H9 (cell line): ENCODE measurements around the gene FXYD6. TPM values are rescaled to one million over a fixed set of nuclear protein-coding genes. Genes with fewer than 3 reads are reported as not detected.

Source experiments
- DNase-seq: peaks from one replicate; pipeline ENCODE4 v3.0.0-alpha.2; 2017
- H2AFZ ChIP-seq: one replicate; pipeline ENCODE4 v1.6.1; 2013; ENCODE audit warnings: mild to moderate bottlenecking, low read length, control low read depth, moderate library complexity
- H2AK5ac ChIP-seq: 2 replicates; pipeline ENCODE4 v1.6.1; 2013; ENCODE audit warnings: low read length, control low read depth, mixed read lengths; ENCODE audit not compliant: insufficient read length
- H2BK120ac ChIP-seq: one replicate; pipeline ENCODE4 v1.6.1; 2013; ENCODE audit warnings: low read depth, mild to moderate bottlenecking, low read length, control low read depth, inconsistent platforms; ENCODE audit not compliant: poor library complexity, severe bottlenecking
- H2BK12ac ChIP-seq: 2 replicates; pipeline ENCODE4 v1.6.1; 2013; ENCODE audit warnings: low read length, control low read depth, mixed read lengths, low read depth; ENCODE audit not compliant: insufficient read length
- H2BK15ac ChIP-seq: 2 replicates; pipeline ENCODE4 v1.6.1; 2013; ENCODE audit warnings: low read depth, low read length, control low read depth
- H2BK20ac ChIP-seq: one replicate; pipeline ENCODE4 v1.6.1; 2013; ENCODE audit warnings: low read depth, mild to moderate bottlenecking, low read length, control low read depth, inconsistent platforms; ENCODE audit not compliant: poor library complexity, severe bottlenecking
- H2BK5ac ChIP-seq: 2 replicates; pipeline ENCODE4 v1.6.1; 2013; ENCODE audit warnings: low read length, control low read depth, mixed read lengths; ENCODE audit not compliant: insufficient read length
- H3K14ac ChIP-seq: 2 replicates; pipeline ENCODE4 v1.6.1; 2013; ENCODE audit warnings: low read length, control low read depth; ENCODE audit not compliant: insufficient read depth
- H3K18ac ChIP-seq: 2 replicates; pipeline ENCODE4 v1.6.1; 2013; ENCODE audit warnings: low read depth, mild to moderate bottlenecking, mixed read lengths, low read length, control low read depth; ENCODE audit not compliant: insufficient read length
- H3K23ac ChIP-seq: 2 replicates; pipeline ENCODE4 v1.6.1; 2013; ENCODE audit warnings: low read length, control low read depth, mixed read lengths, low read depth; ENCODE audit not compliant: insufficient read length
- H3K23me2 ChIP-seq: 2 replicates; pipeline ENCODE4 v1.6.1; 2013; ENCODE audit warnings: low read depth, mild to moderate bottlenecking, mixed read lengths, low read length, control low read depth; ENCODE audit not compliant: insufficient read length, poor library complexity, severe bottlenecking
- H3K27ac ChIP-seq: 2 replicates; pipeline ENCODE4 v1.5.1; 2013; ENCODE audit warnings: low read length, control low read depth, mixed read lengths, low read depth; ENCODE audit not compliant: insufficient read length
- H3K27me3 ChIP-seq: 2 replicates; pipeline ENCODE4 v1.6.1; 2013; ENCODE audit warnings: low read length, control low read depth, inconsistent platforms; ENCODE audit not compliant: insufficient read depth
- H3K4ac ChIP-seq: 2 replicates; pipeline ENCODE4 v1.6.1; 2013; ENCODE audit warnings: low read depth, mild to moderate bottlenecking, control low read depth, inconsistent platforms, low read length, moderate library complexity
- H3K4me1 ChIP-seq: 2 replicates; pipeline ENCODE4 v1.6.1; 2013; ENCODE audit warnings: low read length, control low read depth, inconsistent platforms; ENCODE audit not compliant: insufficient read depth
- H3K4me2 ChIP-seq: 2 replicates; pipeline ENCODE4 v1.6.1; 2013; ENCODE audit warnings: low read length, control low read depth, mixed read lengths; ENCODE audit not compliant: insufficient read length, insufficient read depth
- H3K56ac ChIP-seq: 2 replicates; pipeline ENCODE4 v1.6.1; 2013; ENCODE audit warnings: low read depth, mild to moderate bottlenecking, mixed read lengths, low read length, control low read depth; ENCODE audit not compliant: insufficient read length
- H3K79me1 ChIP-seq: 2 replicates; pipeline ENCODE4 v1.6.1; 2013; ENCODE audit warnings: low read depth, mild to moderate bottlenecking, moderate library complexity, low read length, control low read depth, inconsistent platforms; ENCODE audit not compliant: insufficient read depth, poor library complexity, severe bottlenecking
- H3K79me2 ChIP-seq: 2 replicates; pipeline ENCODE4 v1.6.1; 2013; ENCODE audit warnings: low read length, control low read depth, inconsistent platforms; ENCODE audit not compliant: insufficient read depth
- H3K9ac ChIP-seq: 2 replicates; pipeline ENCODE4 v1.6.1; 2013; ENCODE audit warnings: low read length, control low read depth, mixed read lengths; ENCODE audit not compliant: insufficient read length; ENCODE audit errors: extremely low read depth
- H3K9me3 ChIP-seq: one replicate; pipeline ENCODE4 v1.6.1; 2013; ENCODE audit warnings: low read depth, low read length, inconsistent platforms; ENCODE audit not compliant: control insufficient read depth
- H3T11ph ChIP-seq: one replicate; pipeline ENCODE4 v1.6.1; 2013; ENCODE audit warnings: mild to moderate bottlenecking, low read length, control low read depth, inconsistent platforms
- H4K20me1 ChIP-seq: one replicate; pipeline ENCODE4 v1.6.1; 2013; ENCODE audit not compliant: control insufficient read depth, insufficient read length, insufficient read depth
- H4K5ac ChIP-seq: 2 replicates; pipeline ENCODE4 v1.6.1; 2013; ENCODE audit warnings: low read depth, mild to moderate bottlenecking, mixed read lengths, low read length, control low read depth; ENCODE audit not compliant: insufficient read length
- H4K8ac ChIP-seq: replicated peaks from 2 replicates; pipeline ENCODE4 v1.6.1; 2013; ENCODE audit warnings: low read length, control low read depth, mixed read lengths, low read depth; ENCODE audit not compliant: insufficient read length
- H4K91ac ChIP-seq: 2 replicates; pipeline ENCODE4 v1.6.1; 2013; ENCODE audit warnings: low read depth, mild to moderate bottlenecking, moderate library complexity, mixed read lengths, low read length, control low read depth; ENCODE audit not compliant: insufficient read length
- H3K27ac Mint-ChIP-seq, 3 experiments: 2 replicates in 2 of 3; 3 replicates in 1 of 3; pipeline ENCODE4 v1.8.0; 2020 to 2021; ENCODE audit warnings: mixed read lengths in 3 of 3, mild to moderate bottlenecking in 1 of 3, moderate library complexity in 1 of 3
- H3K27me3 Mint-ChIP-seq: 2 replicates; pipeline ENCODE4 v1.8.0; 2021; ENCODE audit warnings: low read depth, mild to moderate bottlenecking, moderate library complexity, mixed read lengths
- H3K36me3 Mint-ChIP-seq, 3 experiments: 2 replicates in 2 of 3; 3 replicates in 1 of 3; pipeline ENCODE4 v1.8.0; 2020 to 2021; ENCODE audit warnings: low read depth in 3 of 3, mixed read lengths in 3 of 3; ENCODE audit not compliant: insufficient read depth in 1 of 3
- H3K4me1 Mint-ChIP-seq, 2 experiments: 2 replicates each; pipeline ENCODE4 v1.8.0; 2020; ENCODE audit warnings: mixed read lengths in 2 of 2
- H3K4me3 Mint-ChIP-seq, 2 experiments: 2 replicates in 1 of 2; 3 replicates in 1 of 2; pipeline ENCODE4 v1.8.0; 2020 to 2021; ENCODE audit warnings: mild to moderate bottlenecking in 2 of 2, mixed read lengths in 2 of 2, moderate library complexity in 1 of 2
- H3K9me3 Mint-ChIP-seq, 2 experiments: 2 replicates in 1 of 2; 3 replicates in 1 of 2; pipeline ENCODE4 v1.8.0; 2020; ENCODE audit warnings: mild to moderate bottlenecking in 2 of 2, mixed read lengths in 2 of 2, moderate library complexity in 1 of 2
- CTCF ChIP-seq: fragments of 200-600 bp; sonication (generic); conservative IDR thresholded peaks from 3 replicates; pipeline ENCODE4 v1.8.0; 2021; ENCODE audit warnings: antibody characterized with exemption, mild to moderate bottlenecking
- WGBS: extraction: QIAGEN DNeasy Blood & Tissue Kit; methylation state at CpG from one replicate; pipeline ENCODE4 v1.1.7; 2013; ENCODE audit warnings: missing lambda C conversion rate, low lambda C conversion rate, mixed read lengths; ENCODE audit not compliant: insufficient read length; ENCODE audit errors: extremely low coverage; 5-methylcytosine and 5-hydroxymethylcytosine counted together
- total RNA-seq: library from RNA; stranded (reverse); gene quantifications from 2 replicates; pipeline ENCODE4 v1.2.1, GENCODE V29; 2021

Gene FXYD6
- total RNA-seq, 1 experiment from 2014 or later = 18.3 TPM

- no peak overlapping the region for H3K4ac ChIP-seq
- no peaks in the 10 kb centered on the region; the same call in 1 of the 2 replicates for H3K27me3 ChIP-seq
- H3K9me3 ChIP-seq = no peaks in the 10 kb centered on the region
- H3K79me1 ChIP-seq = no peaks in the 10 kb centered on the region
- H2AFZ ChIP-seq = no peak overlapping the region
- H3K9ac ChIP-seq = peak overlapping the region; percentile 28
- no peak overlapping the region for H4K5ac ChIP-seq
- no peaks in the 10 kb centered on the region for H4K20me1 ChIP-seq
- peaks cover 19% of the 10 kb centered on the region for H3K23me2 ChIP-seq
- no peak overlapping the region for H2BK5ac ChIP-seq
- no peak for DNase-seq
- no peak overlapping the region for H4K91ac ChIP-seq
- TF ChIP-seq CTCF = no peak
- Mint-ChIP-seq H3K36me3 (peaks cover 0 to 3% (median 2%) of the 10 kb centered on the region in 3 experiments; a peak in 1 of 7 replicates), H3K9me3 (no peaks in the 10 kb centered on the region), H3K4me1 (peaks cover 47 to 63% of the 10 kb centered on the region in 2 experiments), H3K27me3 (peaks cover 83% of the 10 kb centered on the region), H3K27ac (no peak overlapping the region), H3K4me3 (peak overlapping the region; percentile 80 to 97)
- peak overlapping the region; percentile 80 for H3K4me2 ChIP-seq
- no peak overlapping the region for H4K8ac ChIP-seq
- no peak overlapping the region for H2BK12ac ChIP-seq
- H3K27ac ChIP-seq = no peak overlapping the region
- no peak overlapping the region for H3K56ac ChIP-seq
- peaks cover 6% of the 10 kb centered on the region; the same call in 1 of the 2 replicates for H3K4me1 ChIP-seq
- no peak overlapping the region for H2BK20ac ChIP-seq
- no peak overlapping the region for H3K18ac ChIP-seq
- no peaks in the 10 kb centered on the region for H3K79me2 ChIP-seq
- H3K23ac ChIP-seq = no peak overlapping the region
- H3K14ac ChIP-seq = peak overlapping the region; percentile 27
- H2AK5ac ChIP-seq = no peak overlapping the region
- H2BK120ac ChIP-seq = no peak overlapping the region
- WGBS = no CpG with 5 or more reads among the region's 20 CpGs
- no peak overlapping the region for H3T11ph ChIP-seq
- no peak overlapping the region for H2BK15ac ChIP-seq
Measured at GRCh38 chr11:117875382-117876058, 938 bp downstream of the FXYD6 start.
